HepG2 (cell line): ENCODE measurements around the gene PRPSAP1. TPM values are rescaled to one million over a fixed set of nuclear protein-coding genes. Genes with fewer than 3 reads are reported as not detected.

Source experiments
- DNMT3B ChIP-seq: conservative IDR thresholded peaks from 2 replicates; pipeline ENCODE4 v1.6.1; 2016; ENCODE audit warnings: missing biosample characterization, control low read depth
- DPF2 ChIP-seq: sonication (generic); formaldehyde crosslinking; IDR thresholded peaks from 2 replicates; pipeline ENCODE4 v1.4.0; 2020; ENCODE audit warnings: mild to moderate bottlenecking, low read depth, missing genetic modification reagents, borderline replicate concordance
- FIP1L1 ChIP-seq: fragments of 200-400 bp; formaldehyde crosslinking; IDR thresholded peaks from 2 replicates; pipeline ENCODE4 v1.6.1; 2018; ENCODE audit warnings: low read depth, mild to moderate bottlenecking, low read length, moderate library complexity, borderline replicate concordance; ENCODE audit not compliant: insufficient read depth
- IKZF5 ChIP-seq: IDR thresholded peaks from 2 replicates; pipeline ENCODE4 v1.6.1; 2018; ENCODE audit warnings: missing genetic modification reagents, mild to moderate bottlenecking, missing compliant biosample characterization
- MYC ChIP-seq: sonication (generic); formaldehyde crosslinking; IDR thresholded peaks from 2 replicates; pipeline ENCODE4 v1.9.0; 2021; ENCODE audit warnings: missing genetic modification reagents, borderline replicate concordance
- REPIN1 ChIP-seq: sonication (generic); formaldehyde crosslinking; IDR thresholded peaks from 2 replicates; pipeline ENCODE4 v1.8.0; 2022; ENCODE audit warnings: missing genetic modification reagents, low read depth, mild to moderate bottlenecking, borderline replicate concordance
- SP1 ChIP-seq, 2 experiments: fragments of 450-650 bp in 1 of 2; sonication (generic) in 1 of 2; formaldehyde crosslinking in 1 of 2; IDR thresholded peaks; 2 replicates each; pipeline versions ENCODE4 v1.4.0 to v1.6.1; 2016 to 2020; ENCODE audit warnings: missing genetic modification reagents in 1 of 2
- STAG1 ChIP-seq: sonication (generic); formaldehyde crosslinking; IDR thresholded peaks from 2 replicates; pipeline ENCODE4 v1.4.0; 2020; ENCODE audit warnings: missing genetic modification reagents
- THRA ChIP-seq: sonication (generic); formaldehyde crosslinking; IDR thresholded peaks from 2 replicates; pipeline ENCODE4 v1.4.0; 2020; ENCODE audit warnings: missing genetic modification reagents, borderline replicate concordance
- U2AF2 ChIP-seq: fragments of 200-400 bp; formaldehyde crosslinking; IDR thresholded peaks from 2 replicates; pipeline ENCODE4 v1.6.1; 2017; ENCODE audit warnings: low read depth, mild to moderate bottlenecking, low read length
- polyA plus RNA-seq, 8 experiments: library from polyadenylated mRNA; depleted of rRNA in 3 of 8; stranded (reverse) in 7 of 8; unstranded in 1 of 8; fragments of >200 nt; fragmentation: Illumina TruSeq in 4 of 8; extraction: Trizol in 4 of 8; gene quantifications; 2 replicates each; pipeline versions ENCODE4 v1.2.1 to v1.2.3, GENCODE V29; 2011 to 2016; ENCODE audit warnings: low read depth in 4 of 8, missing spikeins in 1 of 8, mixed read lengths in 1 of 8; ENCODE audit not compliant: insufficient read depth in 1 of 8
- total RNA-seq, 5 experiments: library from RNA; depleted of rRNA; stranded (reverse); fragments of >200 nt; fragmentation: Illumina TruSeq; extraction: Trizol; gene quantifications; 2 replicates each; pipeline ENCODE4 v1.2.3, GENCODE V29; 2016; ENCODE audit warnings: low read depth in 1 of 5

The PRPSAP1 gene
- total and polyA plus RNA-seq, 2 of the 13 experiments (the other 11 are each of a cell fraction or from before 2014, with no cell fraction given) = 91.1 to 314 TPM

- TF ChIP-seq THRA (CRISPR knock-in tag) (peak; percentile 53; the same call in 1 of the 2 replicates), REPIN1 (CRISPR knock-in tag) (peak; percentile 26; the same call in 1 of the 2 replicates), MYC (CRISPR knock-in tag) (no peak), FIP1L1 (no peak), SP1 (IDR thresholded peaks at IDR 0.05) (no peak), SP1 (CRISPR knock-in tag; IDR thresholded peaks at IDR 0.05) (0 out of 2 replicates have a peak, but pooled peaks have one; percentile 24), U2AF2 (no peak), DPF2 (CRISPR knock-in tag) (no peak), IKZF5 (CRISPR knock-in tag) (peak; percentile 51; the same call in 1 of the 2 replicates), DNMT3B (CRISPR knock-in tag) (0 out of 2 replicates have a peak, but pooled peaks have one; percentile 36), STAG1 (CRISPR knock-in tag) (peak; percentile 98)
These were observed 74.6 kb downstream of the PRPSAP1 start (continued) for GRCh38 chr17:76278952-76279741.
